GM19324 (cell line): Measurements from ENCODE around the gene MYMX.

ENCODE experiments used
- ATAC-seq: cut with Tn5 transposase; IDR thresholded peaks from one replicate; pipeline ENCODE4 v1.9.1; 2021; ENCODE audit warnings: mild to moderate bottlenecking, moderate library complexity; ENCODE audit not compliant: unreplicated experiment, low FRiP score

MYMX gene

DNA sequence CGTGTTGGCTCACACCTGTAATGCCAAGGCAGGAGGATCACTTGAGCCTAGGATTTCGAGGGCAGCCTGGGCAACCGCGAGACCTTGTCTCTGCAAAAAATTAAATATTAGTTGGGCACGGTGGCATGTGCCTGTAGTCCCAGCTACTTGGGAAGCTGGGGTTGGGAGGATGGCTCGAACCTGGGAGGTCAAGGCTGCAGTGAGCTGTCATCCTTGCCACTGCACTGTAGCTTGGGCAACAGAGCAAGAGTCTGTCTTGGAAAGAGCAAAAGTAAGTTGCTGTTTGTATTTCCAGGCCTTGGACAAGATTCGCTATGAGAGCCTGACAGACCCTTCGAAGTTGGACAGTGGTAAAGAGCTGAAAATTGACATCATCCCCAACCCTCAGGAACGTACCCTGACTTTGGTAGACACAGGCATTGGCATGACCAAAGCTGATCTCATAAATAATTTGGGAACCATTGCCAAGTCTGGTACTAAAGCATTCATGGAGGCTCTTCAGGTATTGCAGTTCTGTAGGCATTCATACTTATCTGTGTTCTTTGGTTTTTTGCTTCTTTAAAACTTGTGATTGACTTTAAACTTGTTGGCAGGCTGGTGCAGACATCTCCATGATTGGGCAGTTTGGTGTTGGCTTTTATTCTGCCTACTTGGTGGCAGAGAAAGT lies 32.5 kb downstream of the MYMX start:
- ATAC-seq = no peak

DNA sequence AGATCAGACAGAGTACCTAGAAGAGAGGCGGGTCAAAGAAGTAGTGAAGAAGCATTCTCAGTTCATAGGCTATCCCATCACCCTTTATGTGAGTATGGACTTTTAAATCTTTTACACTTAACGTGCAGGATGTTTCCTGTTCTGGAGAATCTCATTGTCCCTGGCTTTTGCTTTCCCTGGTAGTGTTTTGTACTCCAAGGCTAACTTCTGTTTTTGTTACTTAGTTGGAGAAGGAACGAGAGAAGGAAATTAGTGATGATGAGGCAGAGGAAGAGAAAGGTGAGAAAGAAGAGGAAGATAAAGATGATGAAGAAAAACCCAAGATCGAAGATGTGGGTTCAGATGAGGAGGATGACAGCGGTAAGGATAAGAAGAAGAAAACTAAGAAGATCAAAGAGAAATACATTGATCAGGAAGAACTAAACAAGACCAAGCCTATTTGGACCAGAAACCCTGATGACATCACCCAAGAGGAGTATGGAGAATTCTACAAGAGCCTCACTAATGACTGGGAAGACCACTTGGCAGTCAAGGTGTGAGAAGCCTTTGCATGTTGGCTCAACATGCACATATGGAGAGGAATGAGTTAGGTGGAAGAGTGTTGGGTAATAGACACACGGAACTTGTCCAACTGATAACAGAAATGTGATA lies 33.5 kb downstream of the MYMX start:
- ATAC-seq = no peak

DNA sequence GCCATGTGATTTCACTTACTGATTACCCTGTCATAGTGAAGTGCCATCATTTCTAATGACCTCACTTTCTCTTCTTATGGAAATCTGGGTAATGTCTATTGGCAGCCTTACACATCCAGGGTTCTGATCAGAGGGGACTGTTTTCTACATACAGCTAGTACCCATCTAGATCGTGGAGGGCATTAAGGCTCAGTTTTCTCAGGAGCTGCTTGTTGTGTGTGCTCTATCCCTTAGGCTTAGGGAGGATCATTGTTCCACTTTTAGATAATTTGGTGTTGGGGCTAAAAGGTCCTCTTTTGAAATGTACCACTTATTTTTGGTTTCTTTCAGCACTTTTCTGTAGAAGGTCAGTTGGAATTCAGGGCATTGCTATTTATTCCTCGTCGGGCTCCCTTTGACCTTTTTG lies 34.0 kb downstream of the MYMX start:
- no peak for ATAC-seq

DNA sequence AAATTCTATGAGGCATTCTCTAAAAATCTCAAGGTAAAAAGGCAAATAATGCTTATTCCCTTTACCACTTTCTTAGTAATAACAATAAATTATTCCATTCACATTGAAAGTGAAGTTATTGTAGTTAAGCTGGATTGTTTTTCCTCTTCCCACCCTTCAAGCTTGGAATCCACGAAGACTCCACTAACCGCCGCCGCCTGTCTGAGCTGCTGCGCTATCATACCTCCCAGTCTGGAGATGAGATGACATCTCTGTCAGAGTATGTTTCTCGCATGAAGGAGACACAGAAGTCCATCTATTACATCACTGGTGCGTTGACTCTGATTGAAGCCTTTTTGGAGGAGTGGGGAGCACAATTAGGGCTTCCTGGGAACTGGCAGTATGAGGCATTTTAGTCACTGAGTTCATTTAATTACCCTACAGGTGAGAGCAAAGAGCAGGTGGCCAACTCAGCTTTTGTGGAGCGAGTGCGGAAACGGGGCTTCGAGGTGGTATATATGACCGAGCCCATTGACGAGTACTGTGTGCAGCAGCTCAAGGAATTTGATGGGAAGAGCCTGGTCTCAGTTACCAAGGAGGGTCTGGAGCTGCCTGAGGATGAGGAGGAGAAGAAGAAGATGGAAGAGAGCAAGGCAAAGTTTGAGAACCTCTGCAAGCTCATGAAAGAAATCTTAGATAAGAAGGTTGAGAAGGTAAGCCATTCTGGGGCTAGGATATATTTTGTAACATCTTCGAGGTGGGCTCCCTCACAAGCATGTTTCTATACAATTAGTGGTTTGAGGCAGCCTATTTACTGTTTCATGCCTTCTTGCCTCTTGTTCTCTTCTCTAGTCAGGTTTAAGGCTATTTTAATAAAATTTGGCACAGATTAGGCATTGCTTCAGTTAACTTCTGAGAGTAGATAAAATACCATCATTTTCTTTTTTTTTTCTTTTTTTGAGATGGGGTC lies 35.1 kb downstream of the MYMX start:
- no peak for ATAC-seq

DNA sequence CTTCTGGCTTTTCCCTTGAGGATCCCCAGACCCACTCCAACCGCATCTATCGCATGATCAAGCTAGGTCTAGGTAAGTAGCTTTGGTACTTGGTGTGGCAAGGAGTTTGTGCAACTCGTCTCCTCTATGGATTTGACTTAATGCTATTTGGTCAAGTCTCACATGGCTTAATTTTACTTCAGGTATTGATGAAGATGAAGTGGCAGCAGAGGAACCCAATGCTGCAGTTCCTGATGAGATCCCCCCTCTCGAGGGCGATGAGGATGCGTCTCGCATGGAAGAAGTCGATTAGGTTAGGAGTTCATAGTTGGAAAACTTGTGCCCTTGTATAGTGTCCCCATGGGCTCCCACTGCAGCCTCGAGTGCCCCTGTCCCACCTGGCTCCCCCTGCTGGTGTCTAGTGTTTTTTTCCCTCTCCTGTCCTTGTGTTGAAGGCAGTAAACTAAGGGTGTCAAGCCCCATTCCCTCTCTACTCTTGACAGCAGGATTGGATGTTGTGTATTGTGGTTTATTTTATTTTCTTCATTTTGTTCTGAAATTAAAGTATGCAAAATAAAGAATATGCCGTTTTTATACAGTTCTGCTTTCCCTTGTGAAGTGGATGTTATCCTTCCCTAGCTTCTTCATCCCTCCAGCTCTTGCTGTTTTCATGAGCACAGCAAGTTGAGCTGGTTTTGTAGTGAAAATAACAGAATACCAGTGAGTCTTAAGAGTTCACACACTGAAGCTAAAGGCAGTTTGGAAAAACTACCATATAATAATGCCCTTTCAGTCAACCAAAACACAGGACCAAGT lies 36.8 kb downstream of the MYMX start:
- no peak for ATAC-seq

DNA sequence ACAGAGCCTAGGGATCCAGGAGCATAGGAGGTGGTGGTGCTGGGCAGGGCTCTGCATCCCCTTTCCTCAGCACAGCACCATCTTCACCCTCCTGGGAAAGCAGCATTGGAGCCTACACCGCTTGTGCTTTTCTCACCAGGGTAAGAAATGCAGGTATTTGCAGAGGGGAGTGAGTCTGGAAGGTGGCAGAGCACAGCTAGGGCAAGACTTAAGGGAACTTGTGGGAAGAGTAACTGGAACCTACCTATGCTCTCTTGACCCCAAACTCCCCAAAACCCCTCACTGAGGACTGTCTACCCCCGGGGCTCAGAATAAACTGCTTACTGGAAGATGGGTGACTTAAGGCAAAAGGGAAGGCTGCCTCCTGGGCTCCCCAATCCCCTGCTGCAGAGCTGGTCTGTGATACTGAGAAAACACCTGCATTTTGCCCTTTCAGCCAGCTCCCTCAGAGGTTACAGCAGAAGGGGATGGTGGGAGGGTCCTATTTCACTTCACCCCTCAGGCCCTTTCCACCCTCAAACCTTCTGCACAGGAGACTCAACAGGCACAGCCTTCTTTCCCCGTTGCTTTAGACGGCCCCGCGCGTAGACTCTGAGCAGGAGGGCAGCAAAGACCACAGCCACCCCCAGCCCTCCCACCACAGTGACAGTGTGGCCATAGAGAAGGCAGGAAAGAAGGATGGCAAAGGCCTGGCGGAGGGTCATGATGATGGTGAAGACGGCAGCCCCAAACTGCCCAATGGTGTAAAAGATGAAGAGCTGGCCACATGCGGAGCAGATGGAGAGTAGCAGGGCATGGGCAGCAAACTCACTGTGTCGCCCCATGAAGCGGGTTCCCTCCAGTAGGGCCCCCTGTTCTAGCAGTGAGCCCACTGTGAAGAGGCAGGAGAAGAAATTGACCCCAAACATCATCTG lies 37.7 kb downstream of the MYMX start:
- ATAC-seq = no peak

DNA sequence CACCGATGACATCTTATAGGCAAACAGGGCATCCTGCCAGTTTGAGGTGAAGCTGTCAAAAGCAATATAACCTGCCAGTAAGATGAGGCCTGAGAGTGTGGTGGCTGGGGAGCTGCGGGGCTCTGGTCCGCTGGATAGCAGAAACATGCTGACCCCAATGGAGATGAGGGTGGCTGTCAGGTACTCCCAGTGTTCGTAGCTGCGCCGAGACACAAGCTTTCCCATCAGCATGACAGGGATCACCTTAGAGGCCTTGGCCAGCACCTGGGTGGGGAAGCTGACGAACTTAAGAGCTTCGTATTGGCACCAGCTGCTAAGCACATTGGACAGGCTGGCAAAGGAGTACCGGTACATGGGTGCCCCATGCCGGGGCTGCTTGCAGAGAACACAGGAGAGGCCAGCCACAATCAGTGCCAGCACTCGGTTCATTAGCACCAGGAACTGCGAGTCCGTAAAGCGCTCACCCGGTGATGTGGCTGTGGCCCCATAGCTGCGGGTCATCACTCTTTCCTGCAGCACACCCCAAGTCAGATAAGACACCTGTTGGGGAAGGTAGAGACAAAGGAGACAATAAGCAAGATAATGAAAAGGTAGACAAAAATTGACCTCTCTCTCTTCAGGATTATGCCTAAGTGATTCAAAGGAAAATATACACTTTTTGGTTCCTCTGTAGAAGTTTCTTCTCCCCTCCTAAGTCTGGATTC lies 38.5 kb downstream of the MYMX start:
- ATAC-seq = no peak

DNA sequence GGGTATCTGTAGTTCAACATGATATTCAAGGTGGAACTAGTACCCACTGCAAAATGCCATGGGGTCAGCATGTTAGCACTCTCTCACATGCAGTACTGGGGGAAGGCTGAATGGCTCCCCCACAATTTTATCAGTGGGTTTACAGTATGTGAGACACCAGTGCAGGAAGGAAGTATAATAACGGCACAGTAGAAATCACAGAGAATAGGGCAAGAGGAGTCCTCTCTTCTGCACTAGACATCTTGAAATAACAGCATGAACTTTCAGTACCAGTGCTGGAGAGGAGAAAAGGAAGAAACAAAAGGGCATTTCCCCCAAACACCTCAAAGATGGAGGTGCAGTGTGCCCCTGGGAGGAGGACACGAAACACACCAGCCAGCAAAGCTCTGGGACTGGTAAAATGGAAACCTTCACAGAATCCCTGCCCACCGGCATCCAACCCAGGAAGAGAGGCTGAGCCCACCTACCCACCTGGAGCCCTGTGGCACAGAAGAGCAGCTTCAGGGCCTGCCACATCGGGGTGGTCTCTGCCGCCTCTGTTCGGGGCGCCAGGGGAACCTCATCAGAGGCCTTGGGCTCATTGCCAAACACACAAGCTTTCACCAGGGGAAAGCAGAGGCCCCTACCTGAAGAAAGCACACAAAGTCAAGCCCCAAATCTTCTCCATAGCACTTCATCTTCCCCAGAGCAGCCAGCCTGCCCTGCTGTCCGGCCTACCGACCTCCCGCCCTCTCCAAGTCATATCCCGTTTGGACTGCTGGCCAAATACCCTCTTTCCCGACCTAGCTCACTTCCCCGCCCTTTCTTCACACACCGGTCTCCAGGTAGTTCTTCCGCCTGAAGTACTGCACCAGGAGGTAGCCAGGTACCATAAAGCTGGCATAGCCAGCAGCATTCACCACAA lies 39.4 kb downstream of the MYMX start:
- no peak for ATAC-seq

DNA sequence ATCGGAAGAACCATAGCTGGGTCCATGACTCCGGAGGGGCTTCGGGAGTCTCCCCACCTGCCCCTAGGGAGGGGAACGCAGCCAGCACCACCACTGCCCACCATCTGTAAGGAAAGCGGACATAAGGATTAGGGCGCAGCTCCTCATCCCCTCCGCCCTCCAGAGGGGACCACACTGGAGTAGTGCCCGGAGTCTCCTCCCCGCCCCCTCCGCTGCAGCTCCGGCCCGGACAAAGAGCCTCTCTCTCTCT lies 40.0 kb downstream of the MYMX start:
- ATAC-seq = no peak

DNA sequence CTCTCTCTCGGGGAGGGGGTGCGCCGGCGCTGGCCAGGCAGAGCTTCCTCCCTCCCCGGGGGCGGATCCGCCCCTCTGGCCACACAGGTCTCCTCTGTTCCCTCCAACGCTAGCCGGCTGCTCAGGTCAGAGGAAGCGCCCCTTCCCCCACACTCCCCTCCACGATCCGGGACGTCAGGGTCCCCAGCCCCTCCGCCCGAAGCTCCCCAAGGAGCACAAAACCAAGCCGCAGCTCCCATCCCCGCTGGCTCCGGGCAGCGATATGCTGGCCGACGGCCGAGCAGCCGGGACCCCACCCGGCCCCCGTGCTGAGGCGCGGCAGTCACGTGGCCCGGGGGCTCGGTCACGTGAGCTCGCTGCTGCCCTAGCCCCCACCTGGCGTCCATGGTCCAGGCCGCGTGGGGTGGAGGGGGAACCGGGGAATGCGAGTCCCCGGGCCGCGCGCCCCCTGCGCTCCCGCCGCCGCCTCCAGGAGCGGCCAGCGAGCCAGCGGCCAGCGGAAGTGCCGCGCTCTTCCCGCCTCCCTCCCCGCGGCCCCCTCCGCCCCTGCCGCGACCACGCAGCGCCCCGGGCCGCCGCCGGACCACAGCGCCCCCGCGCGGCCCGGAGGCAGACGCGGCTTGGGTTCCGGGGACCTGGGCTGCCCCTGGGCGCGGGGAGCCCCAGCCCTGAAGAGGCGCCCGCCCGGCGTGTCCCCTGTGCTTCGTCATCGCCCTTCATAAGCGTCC lies 40.5 kb downstream of the MYMX start, which contains the start of gene SLC35B2:
SLC35B2 (minus strand) TSS at position 504 of the 728 bp plus-strand sequence; CDS start at position 386, 118 bp downstream.
- ATAC-seq = peak; percentile 69

DNA sequence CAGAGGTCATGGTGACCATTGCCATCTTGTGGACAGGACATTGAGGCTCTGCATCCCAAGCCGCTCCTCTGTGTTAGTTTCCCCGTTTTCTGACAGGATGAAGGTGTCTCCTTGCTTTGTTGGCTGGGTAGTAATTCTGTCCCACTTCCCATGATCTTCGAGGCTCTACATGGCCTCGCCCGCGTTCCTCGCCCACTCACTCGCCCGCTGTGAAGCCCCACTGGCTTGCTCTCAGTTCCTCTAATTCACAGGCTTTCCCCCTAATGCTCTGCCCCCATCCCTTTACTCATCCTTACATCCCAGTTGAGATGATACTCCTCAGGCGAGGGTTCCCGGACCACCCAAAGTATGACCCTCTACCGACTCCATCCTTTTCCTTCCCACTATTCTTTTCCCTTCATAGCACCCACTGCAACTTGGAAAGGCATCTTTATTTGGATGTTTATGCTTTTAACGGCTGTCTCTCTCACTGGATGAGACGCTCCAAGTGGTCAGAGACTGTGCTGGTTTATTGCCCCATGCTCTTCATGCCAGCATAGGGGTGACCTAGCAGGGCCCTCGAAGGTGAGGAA lies 41.1 kb downstream of the MYMX start:
- no peak for ATAC-seq

DNA sequence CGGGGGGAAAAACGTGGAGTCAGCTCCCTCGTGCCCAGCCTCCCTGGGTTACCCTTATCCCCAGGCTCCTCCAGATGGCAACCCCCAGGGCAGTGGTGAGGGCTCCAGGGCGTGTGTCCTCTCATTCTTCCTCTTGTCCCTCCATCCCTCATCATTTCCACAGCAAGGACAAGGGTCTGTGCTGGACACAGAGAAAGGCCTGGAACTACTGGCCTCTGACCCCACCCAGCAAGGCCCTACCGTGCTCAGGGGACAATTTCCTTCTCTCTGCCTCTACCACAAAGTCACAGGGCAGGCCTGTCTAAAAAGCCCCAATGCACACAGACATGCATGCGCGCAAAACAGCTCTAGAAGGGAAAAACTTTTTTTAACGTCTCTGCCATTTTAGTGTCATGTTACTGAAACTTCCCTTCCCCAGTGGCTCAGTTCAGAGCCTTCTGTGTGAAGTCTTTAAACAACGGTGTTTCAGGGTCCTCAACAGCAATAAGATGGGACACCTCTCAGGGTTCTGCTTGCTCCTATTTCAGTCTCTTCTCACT lies 41.7 kb downstream of the MYMX start:
- ATAC-seq = no peak

DNA sequence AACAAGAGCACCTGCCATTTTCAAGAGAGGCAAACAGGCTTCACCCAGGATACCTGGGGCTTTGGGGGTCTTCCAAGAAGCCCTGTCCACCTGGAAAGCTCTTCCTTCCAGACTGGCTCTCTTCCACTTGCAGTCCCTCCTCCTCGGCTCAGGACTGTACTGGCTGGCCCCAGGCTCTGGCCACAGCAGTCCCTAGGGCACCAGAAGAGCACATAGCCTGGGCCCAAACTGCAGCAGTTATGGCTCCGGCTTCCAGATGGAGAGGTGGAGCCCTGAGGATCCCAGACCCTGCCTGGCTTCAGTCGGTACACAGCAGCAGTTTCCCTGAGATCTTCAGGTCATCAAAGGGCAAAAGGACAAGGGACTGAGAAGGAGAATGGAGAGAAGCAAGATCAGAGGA lies 42.2 kb downstream of the MYMX start:
- ATAC-seq = no peak

DNA sequence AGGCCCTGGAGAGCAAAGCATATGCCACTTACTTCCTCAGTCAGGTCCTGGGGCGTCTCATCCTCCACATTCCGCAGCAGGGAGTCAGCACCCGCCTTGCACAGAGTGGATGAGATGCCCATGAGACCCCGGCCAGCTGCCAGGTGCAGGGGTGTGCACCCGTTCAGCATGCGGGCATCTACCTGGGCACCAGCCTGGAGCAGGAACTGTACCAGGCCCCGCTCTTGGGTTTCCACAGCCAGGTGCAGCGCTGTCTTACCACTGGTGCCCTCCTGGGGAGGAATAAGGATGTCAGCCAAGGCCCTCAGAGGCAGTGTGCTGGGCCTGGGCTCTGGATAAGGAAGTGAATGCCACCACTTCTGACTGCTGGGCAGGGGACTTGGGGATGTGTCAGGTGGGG lies 43.3 kb downstream of the MYMX start:
- ATAC-seq = no peak

DNA sequence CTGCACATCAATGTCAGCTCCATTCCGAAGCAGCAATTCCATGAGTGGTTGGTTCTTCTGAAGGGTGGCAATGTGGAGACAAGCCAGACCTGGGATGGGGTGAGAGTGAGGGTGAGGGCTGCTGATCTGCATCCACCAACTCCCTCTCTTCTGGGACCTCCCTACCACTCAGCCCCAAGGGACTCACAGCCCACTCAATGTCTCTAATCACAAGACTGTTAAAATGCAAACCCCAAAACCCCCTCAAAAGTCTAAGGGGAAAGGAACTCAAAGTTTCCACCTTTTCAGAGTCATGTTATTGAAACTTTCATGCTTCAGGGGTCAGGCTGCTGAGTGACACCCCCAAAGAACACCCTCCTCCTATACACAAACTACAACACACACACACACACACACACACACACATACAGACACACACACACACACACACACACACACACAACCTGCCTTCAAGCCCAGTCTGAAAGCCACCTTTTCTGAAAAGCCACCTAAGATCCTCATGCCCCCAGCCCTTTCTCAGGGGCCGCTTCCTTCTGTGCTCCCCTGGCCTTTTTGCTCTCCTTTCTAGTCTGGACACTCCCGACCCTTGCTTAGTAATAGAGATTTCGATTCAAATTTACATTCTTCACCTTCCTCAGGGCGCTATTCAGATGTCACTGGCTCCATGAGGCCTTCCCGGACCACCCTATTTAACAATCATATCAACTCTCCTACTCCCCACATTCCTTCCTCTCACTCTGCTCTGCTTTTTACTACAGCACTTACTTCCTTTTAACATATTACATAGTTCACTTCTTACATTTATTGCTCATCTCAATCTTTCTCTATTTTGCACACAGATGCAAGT lies 43.9 kb downstream of the MYMX start:
- no peak for ATAC-seq

DNA sequence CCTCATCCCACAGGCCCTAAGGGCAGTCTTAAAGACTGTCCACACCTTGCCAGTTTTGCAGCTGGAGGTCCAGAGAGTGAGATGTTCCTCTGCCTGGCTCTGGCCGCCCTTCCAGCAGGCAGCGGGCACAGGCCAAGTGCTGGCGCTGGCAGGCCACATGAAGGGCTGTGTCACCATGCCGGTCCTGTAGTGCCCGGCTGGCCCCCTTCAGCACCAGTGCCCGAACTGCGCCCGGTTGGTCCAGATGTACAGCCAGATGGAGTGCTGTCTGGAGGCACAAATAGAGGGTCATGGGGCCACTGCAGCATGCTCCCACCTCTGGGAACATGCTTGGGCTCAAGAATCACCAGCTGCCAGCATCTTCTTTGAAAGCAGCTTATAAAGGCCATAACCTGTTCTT lies 44.9 kb downstream of the MYMX start:
- no peak for ATAC-seq
